Kidney (tissue), 14 donors: ENCODE results near the gene RUNX1. TPM values are rescaled to one million over a fixed set of nuclear protein-coding genes. Genes with fewer than 3 reads are reported as not detected.

Source experiments
- DNase-seq, 5 donors: peaks; one replicate each; pipeline ENCODE4 v3.0.0-alpha.2; 2013 to 2020
- FAIRE-seq: peaks from 2 replicates; lab custom pipeline; 2012; peaks lifted over from hg19 to GRCh38; lab: Jason Lieb, UNC
- H3K27ac ChIP-seq, 2 donors: one replicate each; pipeline ENCODE4 v1.7.0; 2013; ENCODE audit warnings: low read depth in 2 of 2, low read length in 2 of 2, inconsistent platforms in 1 of 2
- H3K27me3 ChIP-seq: one replicate; pipeline ENCODE4 v1.7.1; 2013; ENCODE audit warnings: low read length, inconsistent platforms; ENCODE audit not compliant: control insufficient read depth, insufficient read depth
- H3K36me3 ChIP-seq, 3 donors: one replicate each; pipeline versions ENCODE4 v1.7.0 to v1.7.1; 2013; ENCODE audit warnings: low read length in 3 of 3, control low read depth in 1 of 3, inconsistent platforms in 1 of 3; ENCODE audit not compliant: insufficient read depth in 3 of 3, control insufficient read depth in 2 of 3
- H3K4me1 ChIP-seq, 3 donors: one replicate each; pipeline versions ENCODE4 v1.7.0 to v1.7.1; 2013; ENCODE audit warnings: low read length in 3 of 3, inconsistent platforms in 1 of 3, low read depth in 1 of 3; ENCODE audit not compliant: control insufficient read depth in 2 of 3, insufficient read depth in 2 of 3
- H3K4me3 ChIP-seq, 3 donors: one replicate each; pipeline versions ENCODE4 v1.7.0 to v1.8.1; 2013; ENCODE audit warnings: low read length in 3 of 3, control low read depth in 1 of 3, inconsistent platforms in 1 of 3
- H3K9ac ChIP-seq, 3 donors: one replicate each; pipeline versions ENCODE4 v1.7.0 to v1.7.1; 2013; ENCODE audit warnings: low read length in 3 of 3, control low read depth in 1 of 3, inconsistent platforms in 1 of 3
- H3K9me3 ChIP-seq, 3 donors: one replicate each; pipeline versions ENCODE4 v1.7.0 to v1.7.1; 2013; ENCODE audit warnings: low read length in 3 of 3, control low read depth in 1 of 3, inconsistent platforms in 1 of 3; ENCODE audit not compliant: control insufficient read depth in 2 of 3, insufficient read depth in 1 of 3
- CTCF ChIP-seq: IDR thresholded peaks from 3 replicates; pipeline ENCODE4 v1.5.1; 2012; ENCODE audit warnings: mild to moderate bottlenecking, moderate library complexity, borderline replicate concordance; ENCODE audit not compliant: insufficient read depth; ENCODE audit errors: extremely low read depth
- intact Hi-C: fragments of 100-400 bp; cut with DNase I; formaldehyde crosslinking; loops from one replicate; pipeline ENCODE4 v1.11.1; 2022
- polyA plus RNA-seq: library from polyadenylated mRNA; stranded (reverse); fragments of 350-450 nt; fragmentation: Illumina TruSeq; extraction: RNeasy Lipid Tissue Mini Kit (QIAGEN cat#74804); gene quantifications from one replicate; pipeline ENCODE4 v1.2.3, GENCODE V29; 2014; ENCODE audit warnings: low read depth, low replicate concordance; ENCODE audit not compliant: insufficient read depth
- total RNA-seq: library from RNA; stranded (reverse); fragmentation: NEBNext Ultra II Directional; extraction: Animal tissue kit (Norgen Biotek cat#: 25700); gene quantifications from one replicate; pipeline ENCODE4 v1.2.1, GENCODE V29; 2021
- donor health status: control.
- donor health status: control.
- donor health status: control.
- donor health status: control.
- donor health status: control.
- donor health status: DM: yes; HTN: yes; CAD: no.
- donor health status: Normal renal cell carcinoma (clear cell type).

Gene RUNX1
- total and polyA plus RNA-seq, 2 donors from 2014 or later, result 1.3 to 58.0 TPM

- no peak for DNase-seq
These were observed 83.6 kb downstream of the RUNX1 start for GRCh38 chr21:34965200-34966174.

GRCh38 chr21:34962586-34963222 is 86.4 kb downstream of the RUNX1 start:
- H3K27ac ChIP-seq, result no peak overlapping the region
- DNase-seq, result no peak

More at GRCh38 chr21:34965200-34966174, 83.6 kb downstream of the RUNX1 start:
- no peak for FAIRE-seq
- Histone ChIP-seq H3K36me3 (no peaks in the 10 kb centered on the region), H3K4me3 (no peak overlapping the region), H3K27me3 (no peaks in the 10 kb centered on the region), H3K4me1 (no peaks in the 10 kb centered on the region), H3K27ac (no peak overlapping the region), H3K9me3 (no peaks in the 10 kb centered on the region), H3K9ac (no peak overlapping the region)
- intact Hi-C loops, result no loop called here
- TF ChIP-seq CTCF, result no peak

GRCh38 chr21:34962136-34962535 is 87.0 kb downstream of the RUNX1 start:
- no peaks in the 10 kb centered on the region for H3K4me1 ChIP-seq
- no peak overlapping the region for H3K4me3 ChIP-seq
- no peak overlapping the region for H3K9ac ChIP-seq
- no peak for FAIRE-seq
- intact Hi-C loops, result no loop called here
- no peak for TF ChIP-seq CTCF
- H3K27me3 ChIP-seq, result no peaks in the 10 kb centered on the region
- H3K36me3 ChIP-seq, result no peaks in the 10 kb centered on the region
- no peak for DNase-seq
- H3K9me3 ChIP-seq, result no peaks in the 10 kb centered on the region
- no peak overlapping the region for H3K27ac ChIP-seq

More at GRCh38 chr21:34962586-34963222, 86.4 kb downstream of the RUNX1 start:
- intact Hi-C loops, result no loop called here
- no peaks in the 10 kb centered on the region for H3K9me3 ChIP-seq
- H3K9ac ChIP-seq, result no peak overlapping the region
- FAIRE-seq, result no peak
- H3K4me3 ChIP-seq, result no peak overlapping the region
- no peaks in the 10 kb centered on the region for H3K36me3 ChIP-seq
- H3K4me1 ChIP-seq, result no peaks in the 10 kb centered on the region
- no peak for TF ChIP-seq CTCF
- H3K27me3 ChIP-seq, result no peaks in the 10 kb centered on the region
